ENCODE data around the gene MYOCOS. TPM values are rescaled to one million over a fixed set of nuclear protein-coding genes. Genes with fewer than 3 reads are reported as not detected.
"Not testable (repeated sequence)": the region's sequence is repeated elsewhere in the genome, so short reads cannot be mapped to it uniquely, and the experiment has no call there.

Gene MYOCOS
- total and polyA plus RNA-seq, 5 experiments from 2014 or later, result 0.47 to 0.70 TPM; not detected in 3

- ATAC-seq, H3K9me3 Mint-ChIP-seq, H3K27ac Mint-ChIP-seq, H3K4me1 Mint-ChIP-seq, H3K27me3 Mint-ChIP-seq, H3K4me3 Mint-ChIP-seq, H3K36me3 Mint-ChIP-seq, POLR2A ChIA-PET, DNase-seq: not testable (repeated sequence)
These were observed 21.7 kb upstream of the MYOCOS start for GRCh38 chr1:171600310-171600709.

- H3K27me3 Mint-ChIP-seq, result no peaks in the 10 kb centered on the region
- DNase-seq, result no peak
- ATAC-seq, result no peak
These were observed 21.2 kb upstream of the MYOCOS start for GRCh38 chr1:171600862-171601261.

GRCh38 chr1:171603042-171603441, 19.0 kb upstream of the MYOCOS start:
- POLR2A ChIA-PET, H3K9me3 Mint-ChIP-seq, H3K27me3 Mint-ChIP-seq, H3K27ac Mint-ChIP-seq, ATAC-seq, DNase-seq, H3K4me1 Mint-ChIP-seq, H3K36me3 Mint-ChIP-seq, H3K4me3 Mint-ChIP-seq: not testable (repeated sequence)

More at GRCh38 chr1:171600862-171601261, 21.2 kb upstream of the MYOCOS start:
- H3K9me3 Mint-ChIP-seq, result peaks cover 0 to 9% (median 0%) of the 10 kb centered on the region in 9 donors
- H3K27ac Mint-ChIP-seq, result peak overlapping the region in 1 of 10 donors; percentile 32
- H3K4me1 Mint-ChIP-seq, result peaks cover 0 to 8% (median 2%) of the 10 kb centered on the region in 4 donors
- POLR2A ChIA-PET, result no interaction called here
- H3K36me3 Mint-ChIP-seq, result peaks cover 0 to 5% (median 0%) of the 10 kb centered on the region in 3 donors
- H3K4me3 Mint-ChIP-seq, result no peak overlapping the region

GRCh38 chr1:171606402-171606941, 15.6 kb upstream of the MYOCOS start:
- no peak overlapping the region for H3K4me3 Mint-ChIP-seq
- no peaks in the 10 kb centered on the region for H3K36me3 Mint-ChIP-seq
- DNase-seq, result no peak
- no peak overlapping the region for H3K27ac Mint-ChIP-seq
- H3K4me1 Mint-ChIP-seq, result peaks cover 0 to 2% (median under 1%) of the 10 kb centered on the region in 4 donors
- POLR2A ChIA-PET, result no interaction called here
- peaks cover 0 to 5% (median 0%) of the 10 kb centered on the region in 5 donors for H3K27me3 Mint-ChIP-seq
- H3K9me3 Mint-ChIP-seq, result no peaks in the 10 kb centered on the region
- no peak for ATAC-seq

- peaks cover 0 to 5% (median 0%) of the 10 kb centered on the region in 5 donors for H3K27me3 Mint-ChIP-seq
- ATAC-seq, result no peak
- peaks cover 0 to 2% (median 0%) of the 10 kb centered on the region in 4 donors for H3K4me1 Mint-ChIP-seq
- no peak for DNase-seq
- H3K9me3 Mint-ChIP-seq, result no peaks in the 10 kb centered on the region
- no peaks in the 10 kb centered on the region for H3K36me3 Mint-ChIP-seq
- no peak overlapping the region for H3K4me3 Mint-ChIP-seq
- POLR2A ChIA-PET, result no interaction called here
- H3K27ac Mint-ChIP-seq, result no peak overlapping the region
These were observed 11.7 kb upstream of the MYOCOS start for GRCh38 chr1:171610385-171610784.

- Mint-ChIP-seq H3K9me3 (no peaks in the 10 kb centered on the region), H3K4me3 (no peak overlapping the region), H3K27ac (no peak overlapping the region), H3K36me3 (no peaks in the 10 kb centered on the region), H3K27me3 (peaks cover 0 to 5% (median 0%) of the 10 kb centered on the region in 5 donors), H3K4me1 (peaks cover 0 to 2% (median 0%) of the 10 kb centered on the region in 4 donors)
- ATAC-seq (no peak), DNase-seq (no peak)
- POLR2A ChIA-PET, result no interaction called here
These were observed 10.7 kb upstream of the MYOCOS start for GRCh38 chr1:171611306-171611705.

GRCh38 chr1:171613282-171613681, 8.8 kb upstream of the MYOCOS start:
- POLR2A ChIA-PET, result no interaction called here
- peaks cover 0 to 5% (median 0%) of the 10 kb centered on the region in 5 donors for H3K27me3 Mint-ChIP-seq
- H3K4me3 Mint-ChIP-seq, result no peak overlapping the region
- ATAC-seq (no peak), DNase-seq (no peak)
- H3K9me3 Mint-ChIP-seq, result no peaks in the 10 kb centered on the region
- H3K4me1 Mint-ChIP-seq, result no peaks in the 10 kb centered on the region
- H3K36me3 Mint-ChIP-seq, result no peaks in the 10 kb centered on the region
- no peak overlapping the region for H3K27ac Mint-ChIP-seq

- H3K36me3 Mint-ChIP-seq, H3K27ac Mint-ChIP-seq, ATAC-seq, H3K4me3 Mint-ChIP-seq, DNase-seq, POLR2A ChIA-PET, H3K4me1 Mint-ChIP-seq, H3K27me3 Mint-ChIP-seq, H3K9me3 Mint-ChIP-seq: not testable (repeated sequence)
These were observed 6.7 kb upstream of the MYOCOS start for GRCh38 chr1:171615122-171615906.

GRCh38 chr1:171616586-171616985, 5.5 kb upstream of the MYOCOS start:
- no peak overlapping the region for H3K27ac Mint-ChIP-seq
- H3K4me1 Mint-ChIP-seq, result no peaks in the 10 kb centered on the region
- DNase-seq (no peak), ATAC-seq (no peak)
- H3K9me3 Mint-ChIP-seq, result no peaks in the 10 kb centered on the region
- H3K27me3 Mint-ChIP-seq, result peaks cover 0 to 2% (median 0%) of the 10 kb centered on the region in 5 donors
- POLR2A ChIA-PET, result no interaction called here
- H3K36me3 Mint-ChIP-seq, result no peaks in the 10 kb centered on the region
- no peak overlapping the region for H3K4me3 Mint-ChIP-seq

- no peak for ATAC-seq
- H3K4me1 Mint-ChIP-seq, result no peaks in the 10 kb centered on the region
- no peaks in the 10 kb centered on the region for H3K36me3 Mint-ChIP-seq
- POLR2A ChIA-PET, result no interaction called here
- H3K27me3 Mint-ChIP-seq, result peaks cover 2 to 15% (median 8%) of the 10 kb centered on the region in 5 donors
- no peak for DNase-seq
- no peaks in the 10 kb centered on the region for H3K9me3 Mint-ChIP-seq
- H3K4me3 Mint-ChIP-seq, result no peak overlapping the region
- no peak overlapping the region for H3K27ac Mint-ChIP-seq
These were observed 1.7 kb downstream of the MYOCOS start for GRCh38 chr1:171623651-171624331.

- Mint-ChIP-seq H3K9me3 (peaks cover 0 to 2% (median 0%) of the 10 kb centered on the region in 9 donors), H3K4me1 (no peaks in the 10 kb centered on the region), H3K27ac (peak overlapping the region in 1 of 10 donors; percentile 90), H3K36me3 (peaks cover 0 to 4% (median 0%) of the 10 kb centered on the region in 3 donors), H3K27me3 (peaks cover 9 to 24% (median 19%) of the 10 kb centered on the region in 5 donors), H3K4me3 (no peak overlapping the region)
- DNase-seq (no peak), ATAC-seq (no peak)
- POLR2A ChIA-PET, result no interaction called here
These were observed 3.2 kb downstream of the MYOCOS start for GRCh38 chr1:171625225-171625624.

GRCh38 chr1:171627020-171627419, 5.0 kb downstream of the MYOCOS start:
- no peak overlapping the region for H3K27ac Mint-ChIP-seq
- peaks cover 0 to 8% (median 2%) of the 10 kb centered on the region in 3 donors for H3K36me3 Mint-ChIP-seq
- peaks cover 0 to 2% (median 0%) of the 10 kb centered on the region in 9 donors for H3K9me3 Mint-ChIP-seq
- no peaks in the 10 kb centered on the region for H3K4me1 Mint-ChIP-seq
- POLR2A ChIA-PET, result no interaction called here
- no peak for DNase-seq
- no peak overlapping the region for H3K4me3 Mint-ChIP-seq
- H3K27me3 Mint-ChIP-seq, result peaks cover 14 to 30% (median 24%) of the 10 kb centered on the region in 5 donors
- ATAC-seq, result no peak

GRCh38 chr1:171628225-171628624, 6.2 kb downstream of the MYOCOS start:
- POLR2A ChIA-PET, result no interaction called here
- peaks cover 0 to 2% (median 0%) of the 10 kb centered on the region in 4 donors for H3K4me1 Mint-ChIP-seq
- H3K9me3 Mint-ChIP-seq, result peaks cover 0 to 3% (median 0%) of the 10 kb centered on the region in 9 donors
- H3K27me3 Mint-ChIP-seq, result peaks cover 18 to 32% (median 24%) of the 10 kb centered on the region in 5 donors
- no peak for DNase-seq
- H3K36me3 Mint-ChIP-seq, result peaks cover 0 to 8% (median 2%) of the 10 kb centered on the region in 3 donors
- ATAC-seq, result no peak
- H3K4me3 Mint-ChIP-seq, result no peak overlapping the region
- H3K27ac Mint-ChIP-seq, result no peak overlapping the region

Measured in naive thymus-derived CD8-positive, alpha-beta T cell (primary cell).